K562 (cell line): ENCODE data around the gene FHIT. TPM values are rescaled to one million over a fixed set of nuclear protein-coding genes. Genes with fewer than 3 reads are reported as not detected.

Experiments used
- ATAC-seq: fragments of 200-7000 bp; cut with Tn5 transposase; 3 replicates; pipeline ENCODE4 v1.9.1; 2020; ENCODE audit warnings: moderate library complexity
- BruUV-seq: library from RNA; stranded (reverse); fragments of 400-500 nt; replicated peaks from 2 replicates; lab custom pipeline; 2021; lab: Mats Ljungman, UMichigan
- CTCF ChIA-PET: fragments of 300-600 bp; formaldehyde crosslinking; extraction: SDS; loops from one replicate; lab custom pipeline; 2021; ENCODE audit warnings: low intra/inter-chr PET ratio; lab: Yijun Ruan, JAX
- POLR2A ChIA-PET: fragments of 300-600, 350-650 bp; sonication (Branson Sonifier 250); formaldehyde crosslinking; extraction: SDS; loops from one replicate; lab custom pipeline; 2021; ENCODE audit warnings: antibody characterized with exemption, inconsistent platforms; lab: Yijun Ruan, JAX
- DNase-seq, 4 experiments: peaks; one replicate each; pipeline versions ENCODE4 v3.0.0 to v3.0.0-alpha.2; 2011 to 2018; ENCODE audit warnings: low spot score in 3 of 4, mixed read lengths in 3 of 4; ENCODE audit errors: extremely low read depth in 1 of 4
- FAIRE-seq: peaks from 2 replicates; lab custom pipeline; 2011; peaks lifted over from hg19 to GRCh38; lab: Jason Lieb, UNC
- H2AFZ ChIP-seq: 2 replicates; pipeline ENCODE4 v1.6.0; 2011; ENCODE audit warnings: low read depth, low read length, control low read depth, inconsistent platforms
- H3K27ac ChIP-seq: fragments of 200-600 bp; 3 replicates; pipeline ENCODE4 v1.8.0; 2011; ENCODE audit warnings: low read depth, mild to moderate bottlenecking, control low read depth, inconsistent platforms, low read length, moderate library complexity, mixed read lengths; ENCODE audit errors: extremely low read depth
- H3K27me3 ChIP-seq, 2 experiments: fragments of 300-600 bp in 1 of 2; 2 replicates in 1 of 2; 3 replicates in 1 of 2; pipeline versions ENCODE4 v1.6.0 to v1.8.0; 2011; ENCODE audit warnings: inconsistent platforms in 2 of 2, low read length in 2 of 2, mild to moderate bottlenecking in 1 of 2, mixed read lengths in 1 of 2, moderate library complexity in 1 of 2; ENCODE audit not compliant: control insufficient read depth in 2 of 2, insufficient read depth in 2 of 2
- H3K36me3 ChIP-seq: fragments of 300-600 bp; 3 replicates; pipeline ENCODE4 v1.8.0; 2011; ENCODE audit warnings: mild to moderate bottlenecking, low read length, inconsistent platforms; ENCODE audit not compliant: control insufficient read depth, insufficient read depth
- H3K4me1 ChIP-seq, 2 experiments: fragments of 200-600 bp in 1 of 2; replicated peaks in 1 of 2; 2 replicates in 1 of 2; 3 replicates in 1 of 2; pipeline versions ENCODE4 v1.5.1 to v1.8.0; 2011; ENCODE audit warnings: inconsistent platforms in 2 of 2, low read length in 2 of 2, mild to moderate bottlenecking in 1 of 2, mixed read lengths in 1 of 2, moderate library complexity in 1 of 2; ENCODE audit not compliant: control insufficient read depth in 2 of 2, insufficient read depth in 2 of 2
- H3K4me2 ChIP-seq: 2 replicates; pipeline ENCODE4 v1.6.1; 2011; ENCODE audit warnings: low read length, control low read depth, inconsistent platforms, mixed read lengths; ENCODE audit not compliant: insufficient read depth
- H3K4me3 ChIP-seq: fragments of 200-600 bp; sonication (generic), shearing (Covaris generic); 2 replicates; pipeline ENCODE4 v1.5.1; 2016; ENCODE audit warnings: control low read depth, inconsistent platforms
- H3K79me2 ChIP-seq: fragments of 200-600 bp; 3 replicates; pipeline ENCODE4 v1.8.0; 2011; ENCODE audit warnings: low read length, inconsistent platforms; ENCODE audit not compliant: control insufficient read depth, insufficient read depth
- H3K9ac ChIP-seq, 2 experiments: 2 replicates each; pipeline versions ENCODE4 v1.6.0 to v1.6.1; 2011; ENCODE audit warnings: low read depth in 2 of 2, low read length in 2 of 2, control low read depth in 1 of 2, inconsistent platforms in 1 of 2, mild to moderate bottlenecking in 1 of 2, mixed read lengths in 1 of 2; ENCODE audit not compliant: insufficient read depth in 1 of 2
- H3K9me1 ChIP-seq: one replicate; pipeline ENCODE4 v1.6.0; 2011; ENCODE audit warnings: inconsistent platforms, mild to moderate bottlenecking, low read length, moderate library complexity; ENCODE audit not compliant: control insufficient read depth, insufficient read depth
- H3K9me3 ChIP-seq: replicated peaks from 2 replicates; pipeline ENCODE4 v1.5.1; 2011; ENCODE audit warnings: low read depth, low read length, inconsistent platforms; ENCODE audit not compliant: control insufficient read depth, insufficient read depth
- H4K20me1 ChIP-seq: replicated peaks from 2 replicates; pipeline ENCODE4 v1.6.1; 2011; ENCODE audit warnings: low read length, inconsistent platforms, mixed read lengths; ENCODE audit not compliant: control insufficient read depth, insufficient read depth
- GTF2B ChIP-seq: IDR thresholded peaks from 2 replicates; pipeline ENCODE4 v1.6.1; 2011; ENCODE audit not compliant: insufficient read length; ENCODE audit errors: extremely low read depth
- JUND ChIP-seq, 2 experiments: IDR thresholded peaks; 2 replicates in 1 of 2; 3 replicates in 1 of 2; pipeline ENCODE4 v1.6.1; 2011; ENCODE audit warnings: borderline replicate concordance in 2 of 2, low read depth in 2 of 2, low read length in 2 of 2, improper control_type of control experiment in 1 of 2, missing biosample characterization in 1 of 2, missing genetic modification characterization in 1 of 2, missing genetic modification reagents in 1 of 2
- ZNF24 ChIP-seq: fragments of 450-650 bp; IDR thresholded peaks from 2 replicates; pipeline ENCODE4 v1.6.1; 2016
- ZNF584 ChIP-seq: fragments of 200-800 bp; sonication (Bioruptor generic); IDR thresholded peaks from 2 replicates; pipeline ENCODE4 v1.6.1; 2016; ENCODE audit warnings: low read depth, mild to moderate bottlenecking, missing genetic modification characterization, missing compliant biosample characterization
- WGBS: fragments of 100-300 bp; shearing (Covaris generic); methylation state at CpG from one replicate; pipeline ENCODE4 v1.1.6; 2016; ENCODE audit warnings: low coverage, mixed read lengths; ENCODE audit not compliant: insufficient coverage; ENCODE audit errors: missing lambda C conversion rate; 5-methylcytosine and 5-hydroxymethylcytosine counted together
- in situ Hi-C: fragments of 300-500 bp; cut with MboI; formaldehyde crosslinking; loops from 4 replicates; pipeline ENCODE4 v1.15.0; 2018; ENCODE audit warnings: inconsistent platforms, mixed read lengths
- intact Hi-C: fragments of 100-400 bp; cut with micrococcal nuclease; formaldehyde crosslinking; loops from 2 replicates; pipeline ENCODE4 v1.14.2; 2022
- polyA plus RNA-seq, 8 experiments: library from polyadenylated mRNA; depleted of rRNA in 4 of 8; stranded (reverse) in 5 of 8; unstranded in 3 of 8; fragments of >200 nt; fragmentation: Nextera tagmentation in 2 of 8; fragmentation: Illumina TruSeq in 1 of 8; extraction: Ambion mirVana in 2 of 8; extraction: Trizol in 1 of 8; gene quantifications; 2 replicates each; pipeline versions ENCODE4 v1.2.1 to v1.2.3, GENCODE V29; 2011 to 2014; ENCODE audit warnings: inconsistent platforms in 1 of 8, missing spikeins in 1 of 8
- total RNA-seq, 7 experiments: library from RNA; depleted of rRNA in 6 of 7; stranded (reverse); fragments of >200 nt in 6 of 7; fragmentation: Illumina TruSeq in 2 of 7; extraction: Trizol in 2 of 7; gene quantifications; 2 replicates each; pipeline versions ENCODE4 v1.2.1 to v1.2.3, GENCODE V29; 2011 to 2021; ENCODE audit warnings: low replicate concordance in 1 of 7

FHIT gene
- total and polyA plus RNA-seq, 9 of the 15 experiments (the other 6 are each of a cell fraction or from before 2014, with no cell fraction given): 1.7 to 9.1 (median 4.3) TPM

GRCh38 chr3:60064210-60065178, 1186.8 kb downstream of the FHIT start:
- in situ Hi-C loops: no loop called here
- POLR2A ChIA-PET: no interaction called here
- 26% methylated on average over 3 of the region's 3 CpGs for WGBS

More at GRCh38 chr3:60064210-60065178, 1186.8 kb downstream of the FHIT start:
- Histone ChIP-seq H3K4me3 (no peak overlapping the region), H4K20me1 (no peaks in the 10 kb centered on the region), H3K9ac (no peak overlapping the region), H3K27me3 (no peaks in the 10 kb centered on the region), H3K9me1 (no peaks in the 10 kb centered on the region), H3K9me3 (no peaks in the 10 kb centered on the region)
- CTCF ChIA-PET: no interaction called here
- no peak for FAIRE-seq
- TF ChIP-seq ZNF584 (CRISPR knock-in tag) (no peak), GTF2B (no peak), ZNF24 (no peak), JUND (IDR thresholded peaks at IDR 0.05; ENCODE audit: borderline replicate concordance, low read depth, low read length) (peak; percentile 24; the same call in 1 of the 2 replicates), JUND (tag; IDR thresholded peaks at IDR 0.05; ENCODE audit: borderline replicate concordance, low read depth, low read length) (no peak)
- TF ChIP-seq, all 486 proteins: peak for 1
- intact Hi-C loops: no loop called here
- DNase-seq (peak in 1 of 4 experiments; percentile 4), ATAC-seq (no peak)
- H2AFZ ChIP-seq: no peak overlapping the region
- no peaks in the 10 kb centered on the region for H3K4me1 ChIP-seq
- BruUV-seq: no TSS peak
- H3K79me2 ChIP-seq: no peaks in the 10 kb centered on the region
- H3K4me2 ChIP-seq: no peak overlapping the region
- no peak overlapping the region for H3K27ac ChIP-seq
- no peaks in the 10 kb centered on the region for H3K36me3 ChIP-seq
